HG03066 (cell line): Measurements from ENCODE around the gene PRRG2.
"Not testable (repeated sequence)": the region's sequence is repeated elsewhere in the genome, so short reads cannot be mapped to it uniquely, and the experiment has no call there.

Experiments used
- ATAC-seq: cut with Tn5 transposase; IDR thresholded peaks from one replicate; pipeline ENCODE4 v1.9.1; 2021; ENCODE audit warnings: low read depth; ENCODE audit not compliant: unreplicated experiment

Gene PRRG2

DNA sequence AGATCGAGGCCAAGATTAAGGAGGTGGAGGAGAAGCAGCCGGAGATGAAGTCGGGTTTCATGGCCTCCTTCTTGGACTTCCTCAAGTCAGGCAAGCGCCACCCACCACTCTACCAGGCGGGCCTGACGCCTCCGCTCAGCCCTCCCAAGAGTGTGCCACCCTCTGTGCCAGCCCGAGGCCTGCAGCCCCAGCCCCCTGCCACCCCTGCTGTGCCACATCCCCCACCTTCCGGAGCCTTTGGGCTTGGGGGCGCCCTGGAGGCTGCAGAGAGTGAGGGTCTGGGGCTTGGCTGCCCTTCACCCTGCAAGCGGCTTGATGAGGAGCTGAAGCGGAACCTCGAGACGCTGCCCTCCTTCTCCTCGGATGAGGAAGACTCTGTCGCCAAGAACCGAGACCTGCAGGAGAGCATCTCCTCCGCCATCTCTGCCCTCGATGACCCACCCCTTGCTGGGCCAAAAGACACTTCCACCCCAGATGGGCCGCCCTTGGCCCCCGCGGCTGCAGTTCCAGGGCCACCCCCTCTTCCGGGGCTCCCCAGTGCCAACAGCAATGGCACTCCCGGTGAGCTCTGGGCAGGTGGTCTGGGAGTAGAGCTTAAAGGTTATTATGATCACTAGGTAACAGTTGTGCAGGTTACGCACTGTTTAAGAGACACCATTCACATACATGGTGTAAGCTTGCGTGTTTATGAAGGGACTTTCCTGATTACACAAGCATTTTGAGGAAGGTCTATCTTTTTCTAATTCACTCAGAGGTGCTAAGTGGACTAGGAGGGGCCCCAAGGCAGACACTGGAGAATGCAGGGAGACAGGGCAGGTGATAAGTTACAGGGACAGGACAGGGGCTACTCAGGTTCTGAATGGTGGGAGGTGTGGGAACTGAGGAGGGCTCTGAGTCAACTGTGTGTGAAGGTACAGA is 18.5 kb downstream of the PRRG2 start:
- ATAC-seq: no peak

DNA sequence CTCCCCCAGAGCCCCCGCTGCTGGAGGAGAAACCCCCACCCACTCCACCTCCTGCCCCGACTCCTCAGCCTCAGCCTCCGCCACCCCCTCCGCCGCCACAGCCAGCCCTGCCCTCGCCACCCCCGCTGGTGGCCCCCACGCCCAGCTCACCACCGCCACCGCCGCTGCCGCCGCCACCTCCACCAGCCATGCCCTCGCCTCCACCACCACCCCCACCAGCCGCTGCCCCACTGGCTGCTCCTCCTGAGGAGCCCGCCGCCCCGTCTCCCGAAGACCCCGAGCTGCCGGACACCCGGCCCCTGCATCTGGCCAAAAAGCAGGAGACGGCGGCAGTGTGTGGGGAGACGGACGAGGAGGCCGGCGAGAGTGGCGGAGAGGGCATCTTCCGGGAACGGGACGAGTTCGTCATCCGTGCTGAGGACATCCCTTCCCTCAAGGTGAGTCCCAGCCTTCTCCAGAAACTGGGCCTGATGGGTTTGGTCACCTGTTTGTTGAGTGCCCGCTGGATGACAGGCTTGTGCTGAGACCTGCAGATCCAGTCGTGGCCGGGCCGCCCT is 20.4 kb downstream of the PRRG2 start:
- no peak for ATAC-seq

DNA sequence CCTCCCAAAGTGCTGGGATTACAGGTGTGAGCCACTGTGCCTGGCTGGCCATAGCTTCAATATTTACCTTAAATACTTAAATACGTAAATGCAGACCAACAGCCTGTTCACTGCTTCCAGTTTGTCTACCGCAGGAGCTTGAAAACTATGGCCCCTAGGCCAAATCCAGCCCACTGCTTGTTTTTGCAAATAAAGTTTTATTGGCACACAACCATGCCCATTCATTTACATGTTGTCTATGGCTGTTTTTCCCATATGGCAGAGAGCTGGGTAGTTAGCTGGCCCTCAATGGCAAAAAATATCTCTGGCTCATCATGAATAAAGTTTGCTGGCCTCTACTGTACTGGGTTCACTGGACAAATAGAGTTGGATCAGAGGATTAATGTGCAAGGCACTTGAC is 21.7 kb downstream of the PRRG2 start:
- no peak for ATAC-seq

DNA sequence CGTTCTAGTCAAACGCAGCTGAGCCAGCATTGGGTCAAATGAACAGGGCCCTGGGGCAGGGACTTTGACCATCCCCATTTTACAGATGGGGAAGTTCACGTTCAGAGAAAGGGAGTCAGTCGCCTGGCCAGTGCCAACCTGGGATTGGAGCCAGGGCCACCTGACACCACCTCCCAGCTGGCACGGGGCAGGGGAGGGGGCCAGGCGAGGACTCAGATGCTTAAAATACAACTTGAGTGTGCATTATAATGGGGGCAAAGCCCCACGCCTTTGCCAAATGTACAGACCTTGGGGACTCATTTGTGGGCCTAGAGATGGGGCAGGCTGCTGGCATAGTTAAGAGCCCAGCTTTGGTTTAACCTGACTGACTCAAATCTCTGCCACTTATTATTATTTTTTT is 24.5 kb downstream of the PRRG2 start:
- no peak for ATAC-seq

DNA sequence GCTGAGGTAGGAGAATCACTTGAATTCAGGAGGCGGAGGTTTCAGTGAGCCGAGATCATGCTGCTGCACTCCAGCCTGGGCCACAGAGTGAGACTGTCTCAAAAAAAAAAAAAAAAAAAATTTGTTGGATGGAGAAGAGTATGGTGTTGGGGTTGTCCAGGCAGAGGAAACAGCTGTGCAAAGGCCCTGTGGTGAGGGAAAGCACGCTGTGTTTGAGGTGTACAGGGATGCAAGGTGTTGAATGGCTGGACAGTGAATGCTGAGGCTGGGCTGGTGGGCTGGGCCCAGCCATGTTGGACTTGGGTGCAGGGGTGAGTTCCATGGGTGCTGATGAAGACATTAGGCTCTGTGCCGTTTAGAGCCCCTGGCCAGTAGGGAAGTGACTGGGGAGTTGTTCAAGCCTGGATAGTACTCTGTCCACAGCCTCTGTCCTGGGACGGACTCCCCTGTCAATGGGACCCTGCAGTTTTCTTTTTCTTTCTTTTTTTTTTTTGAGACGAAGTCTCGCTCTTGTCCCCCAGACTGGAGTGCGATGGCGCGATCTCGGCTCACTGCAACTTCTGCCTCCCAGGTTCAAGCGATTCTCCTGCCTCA is 28.5 kb downstream of the PRRG2 start:
- no peak for ATAC-seq

DNA sequence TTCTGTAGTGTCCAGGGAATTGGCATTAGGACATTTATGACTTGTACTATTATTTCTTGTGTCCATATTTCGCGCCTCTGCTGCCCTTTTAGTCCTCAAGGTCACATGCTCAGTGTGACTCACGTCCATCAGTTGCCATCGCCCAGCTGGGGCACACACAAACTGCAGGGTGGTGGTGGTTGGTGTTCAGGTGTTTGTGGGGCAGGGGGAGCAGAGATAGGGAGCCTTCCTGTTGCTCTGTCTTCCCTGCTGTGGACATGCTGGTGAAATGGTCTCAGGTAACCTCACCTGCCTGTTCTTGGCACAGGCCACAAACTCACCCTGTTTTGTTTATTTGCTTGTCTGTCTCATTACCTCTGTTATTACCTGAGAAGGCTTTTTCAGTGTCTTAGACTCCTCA is 32.3 kb downstream of the PRRG2 start:
- ATAC-seq: no peak

DNA sequence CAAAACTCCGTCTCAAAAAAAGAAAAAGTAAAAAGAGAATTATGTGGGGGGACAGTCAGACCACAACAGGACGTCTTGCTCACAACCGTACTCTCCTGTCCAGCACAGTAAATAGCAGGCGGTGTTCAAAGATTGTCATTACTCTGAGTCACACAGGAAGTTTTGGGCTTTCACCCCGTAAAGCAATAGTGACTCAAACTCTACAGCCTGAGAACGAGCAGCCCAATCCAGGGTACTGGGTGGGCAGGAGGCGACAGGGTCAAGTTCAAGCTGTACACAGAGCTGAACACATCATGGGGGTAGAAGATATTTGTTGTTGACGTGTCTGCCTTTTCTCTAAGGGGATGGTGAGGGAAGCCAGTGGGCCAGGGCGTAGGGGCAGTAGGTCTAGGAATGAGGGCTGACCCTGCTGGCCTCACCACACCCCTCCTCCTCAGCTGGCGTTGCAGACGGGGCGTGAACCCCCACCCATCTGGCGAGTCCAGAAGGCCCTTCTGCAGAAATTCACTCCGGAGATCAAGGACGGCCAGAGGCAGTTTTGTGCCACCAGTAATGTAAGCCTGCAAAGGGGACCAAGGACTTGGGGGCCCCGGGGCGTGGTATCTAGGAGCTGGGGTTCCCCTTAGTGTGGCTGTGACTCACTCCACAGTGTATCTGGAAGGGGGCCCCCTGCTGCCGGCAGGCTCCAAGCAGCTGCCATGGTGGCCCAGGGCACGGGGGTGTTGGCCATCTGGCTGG is 33.1 kb downstream of the PRRG2 start:
- ATAC-seq: no peak

DNA sequence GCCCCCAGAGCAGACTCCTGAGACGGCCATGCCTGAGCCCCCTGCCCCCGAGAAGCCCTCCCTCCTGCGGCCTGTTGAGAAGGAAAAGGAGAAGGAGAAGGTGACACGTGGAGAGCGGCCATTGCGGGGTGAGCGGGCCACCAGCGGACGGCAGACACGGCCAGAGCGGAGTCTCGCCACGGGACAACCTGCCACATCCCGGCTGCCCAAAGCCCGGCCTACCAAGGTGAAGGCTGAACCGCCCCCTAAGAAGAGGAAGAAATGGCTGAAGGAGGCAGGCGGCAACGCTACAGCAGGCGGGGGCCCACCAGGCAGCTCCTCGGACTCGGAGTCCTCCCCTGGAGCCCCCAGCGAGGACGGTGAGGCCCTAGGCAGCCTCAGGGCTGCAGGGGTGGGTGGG is 34.7 kb downstream of the PRRG2 start:
- no peak for ATAC-seq

DNA sequence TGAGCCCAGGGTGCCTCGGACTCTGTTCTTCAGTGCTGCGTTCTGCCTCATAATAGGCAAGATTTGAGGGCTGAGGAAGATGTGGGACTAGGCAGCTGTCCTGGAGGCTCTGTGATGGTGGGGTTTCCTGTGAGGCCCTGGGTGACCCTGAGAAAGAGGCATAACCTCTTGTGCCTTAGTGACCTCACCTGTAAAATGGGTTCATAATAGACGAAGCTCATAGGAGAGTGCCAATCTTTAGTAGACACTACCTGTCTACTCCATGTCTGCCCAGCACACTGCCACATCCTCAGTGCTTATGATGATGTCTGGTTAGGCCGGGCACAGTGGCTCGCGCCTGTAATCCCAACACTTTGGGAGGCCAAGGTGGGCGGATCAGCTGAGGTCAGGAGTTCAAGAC is 35.4 kb downstream of the PRRG2 start:
- no peak for ATAC-seq

DNA sequence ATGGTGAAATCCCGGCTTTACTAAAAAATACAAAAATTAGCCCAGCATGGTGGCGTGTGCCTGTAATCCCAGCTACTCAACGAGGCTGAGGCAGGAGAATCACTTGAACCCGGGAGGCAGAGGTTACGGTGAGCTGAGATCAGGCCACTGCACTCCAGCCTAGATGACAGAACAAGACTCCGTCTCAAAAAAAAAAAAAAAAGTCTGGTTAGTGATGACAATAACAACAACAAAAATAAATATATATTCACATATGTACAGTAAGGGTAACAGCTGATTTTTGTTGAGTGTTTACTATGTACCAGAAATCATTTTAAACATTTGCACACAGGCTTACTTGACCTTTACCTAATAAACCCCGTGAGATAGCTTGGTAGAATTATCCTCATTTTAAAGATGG is 35.8 kb downstream of the PRRG2 start:
- ATAC-seq: no peak

DNA sequence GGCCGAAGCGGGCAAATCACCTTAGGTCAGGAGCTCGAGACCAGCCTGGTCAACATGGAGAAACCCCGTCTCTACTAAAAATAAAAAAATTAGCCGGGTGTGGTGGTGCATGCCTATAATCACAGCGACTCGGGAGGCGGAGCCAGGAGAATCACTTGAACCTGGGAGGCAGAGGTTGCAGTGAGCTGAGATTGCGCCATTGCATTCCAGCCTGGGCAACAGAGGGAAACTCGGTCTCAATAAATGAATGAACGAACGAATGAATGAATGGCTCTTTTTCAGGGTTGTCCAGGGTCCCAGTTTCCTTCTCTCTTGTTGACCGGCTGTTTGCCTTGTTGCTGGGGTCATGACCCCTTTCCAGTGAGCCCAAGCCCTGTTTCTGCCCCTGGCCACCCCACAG is 36.7 kb downstream of the PRRG2 start:
- ATAC-seq: not testable (repeated sequence)

DNA sequence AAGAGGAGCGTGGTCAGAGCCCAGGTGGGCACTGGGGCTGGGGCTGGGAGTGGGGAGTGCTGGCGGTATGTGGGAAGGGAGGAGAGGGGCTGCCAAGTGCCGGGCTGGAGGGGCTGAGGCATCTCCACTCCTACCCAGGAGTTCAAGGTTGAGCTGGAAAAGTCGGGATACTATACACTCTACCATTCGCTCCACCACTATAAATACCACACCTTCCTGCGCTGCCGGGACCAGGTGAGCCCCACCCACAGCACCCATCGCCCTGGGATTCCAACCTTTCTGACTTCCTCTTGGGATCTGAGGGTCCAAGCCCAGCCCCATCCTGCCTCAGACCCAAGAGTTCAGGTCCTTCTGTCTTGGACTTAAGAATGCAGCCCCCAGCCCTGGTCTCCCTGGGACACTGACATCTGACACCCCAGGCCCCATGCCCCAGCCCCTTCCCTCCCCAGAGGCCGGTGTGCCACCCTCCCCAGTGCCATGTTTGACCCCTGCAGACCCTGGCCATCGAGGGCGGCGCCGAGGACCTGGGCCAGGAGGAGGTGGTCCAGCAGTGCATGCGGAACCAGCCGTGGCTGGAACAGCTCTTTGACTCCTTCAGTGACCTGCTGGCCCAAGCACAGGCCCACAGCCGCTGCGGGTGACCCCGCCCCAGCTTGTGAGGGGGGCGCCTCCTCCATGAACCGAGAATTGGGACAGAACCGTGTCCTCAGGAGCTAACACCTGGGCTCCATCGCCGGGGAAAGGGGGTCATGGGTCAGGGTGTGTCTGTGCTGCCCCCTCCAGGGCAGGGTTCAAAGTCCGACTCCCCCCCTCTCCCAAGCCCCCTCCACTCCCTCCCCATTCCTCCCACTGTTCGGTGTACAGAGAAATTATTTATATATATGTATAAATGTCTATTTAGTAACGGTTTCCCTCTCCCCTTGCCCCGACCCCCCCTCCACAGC is 44.1 kb downstream of the PRRG2 start:
- no peak for ATAC-seq

DNA sequence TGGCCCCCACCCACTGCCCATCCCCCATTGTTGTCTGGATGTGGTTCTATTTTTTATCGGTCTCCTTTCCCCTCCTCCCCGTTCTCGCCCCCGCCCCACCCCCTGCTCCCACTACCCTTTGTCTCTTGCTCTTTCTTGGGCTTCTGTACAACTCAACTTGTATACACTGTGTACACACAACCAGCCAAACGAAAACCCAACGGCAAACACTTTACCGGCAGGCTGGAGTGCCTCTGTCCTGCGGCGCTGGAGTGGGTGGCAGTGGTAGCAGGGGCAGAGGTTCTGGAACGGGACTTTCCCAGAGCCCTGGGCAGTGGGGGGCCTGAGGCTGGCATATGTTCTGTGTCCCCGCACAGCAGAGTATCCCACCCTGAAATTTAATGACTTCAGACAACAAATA is 45.1 kb downstream of the PRRG2 start:
- no peak for ATAC-seq

DNA sequence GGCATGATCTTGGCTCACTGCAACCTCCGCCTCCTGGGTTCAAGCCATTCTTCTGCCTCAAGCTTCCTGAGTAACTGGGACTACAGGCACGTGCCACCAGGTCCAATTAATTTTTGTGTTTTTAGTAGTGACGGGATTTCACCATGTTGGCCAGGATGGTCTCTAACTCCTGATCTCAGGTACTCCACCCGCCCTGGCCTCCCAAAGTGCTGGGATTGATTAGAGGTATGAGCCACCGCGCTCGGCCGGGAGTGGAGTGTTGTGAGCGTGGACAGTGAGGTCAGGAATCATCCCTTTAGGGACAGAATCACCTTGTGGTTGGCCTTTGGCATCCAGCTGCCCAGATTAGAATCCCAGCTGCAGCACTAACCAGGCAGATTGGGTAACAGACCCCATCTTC is 48.5 kb downstream of the PRRG2 start:
- no peak for ATAC-seq

DNA sequence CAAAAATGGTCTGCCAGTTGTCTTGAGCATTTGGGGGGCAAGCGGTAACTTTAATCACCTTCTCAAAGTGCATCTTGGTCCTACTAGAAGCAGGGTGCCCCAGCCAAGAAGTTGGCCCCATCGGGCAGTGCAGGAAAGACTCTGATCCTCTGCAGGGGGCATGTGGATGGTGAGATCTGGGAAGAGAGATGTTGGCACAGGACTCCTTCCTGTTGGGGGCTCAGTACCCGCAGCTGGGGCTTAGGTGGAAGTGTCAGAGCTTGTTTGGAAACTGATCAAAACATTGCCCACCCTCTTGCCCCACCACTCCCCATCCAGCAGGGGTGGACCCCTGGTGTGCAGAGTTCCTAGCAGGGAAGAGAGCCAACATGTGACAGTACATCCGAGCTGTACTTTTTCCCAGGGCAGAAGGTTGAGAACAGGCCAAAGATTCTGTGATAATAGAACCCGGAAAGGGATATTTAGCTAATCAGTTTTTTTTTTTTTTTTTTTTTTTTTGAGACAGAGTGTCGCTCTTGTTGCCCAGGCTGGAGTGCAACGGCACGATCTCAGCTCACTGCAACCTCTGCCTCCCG is 50.0 kb downstream of the PRRG2 start:
- no peak for ATAC-seq

DNA sequence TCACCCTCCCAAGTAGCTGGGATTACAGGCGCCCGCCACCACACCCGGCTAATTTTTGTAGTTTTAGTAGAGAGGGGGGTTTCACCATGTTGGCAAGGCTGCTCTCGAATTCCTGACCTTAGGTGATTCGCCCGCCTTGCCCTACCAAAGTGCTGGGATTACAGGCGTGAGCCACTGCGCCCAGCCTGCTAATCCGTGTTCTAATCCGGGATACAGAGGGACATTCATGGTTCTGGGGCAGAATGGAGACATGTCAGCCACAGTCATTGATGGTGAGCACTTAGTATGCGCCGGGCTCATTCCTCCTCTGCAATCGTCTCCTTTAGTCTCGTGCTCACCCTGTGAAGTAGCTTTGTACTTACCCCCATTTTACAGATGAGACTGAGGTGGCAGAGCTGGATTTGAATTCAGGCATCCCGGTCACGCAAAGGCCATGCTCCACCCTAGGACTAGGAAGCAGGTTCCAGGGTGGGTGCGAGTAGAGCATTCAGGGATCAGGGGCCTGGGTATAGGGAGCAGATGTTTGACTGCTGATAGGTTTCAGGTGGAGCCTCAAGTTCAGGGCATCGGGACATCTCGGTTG is 50.6 kb downstream of the PRRG2 start:
- no peak for ATAC-seq

DNA sequence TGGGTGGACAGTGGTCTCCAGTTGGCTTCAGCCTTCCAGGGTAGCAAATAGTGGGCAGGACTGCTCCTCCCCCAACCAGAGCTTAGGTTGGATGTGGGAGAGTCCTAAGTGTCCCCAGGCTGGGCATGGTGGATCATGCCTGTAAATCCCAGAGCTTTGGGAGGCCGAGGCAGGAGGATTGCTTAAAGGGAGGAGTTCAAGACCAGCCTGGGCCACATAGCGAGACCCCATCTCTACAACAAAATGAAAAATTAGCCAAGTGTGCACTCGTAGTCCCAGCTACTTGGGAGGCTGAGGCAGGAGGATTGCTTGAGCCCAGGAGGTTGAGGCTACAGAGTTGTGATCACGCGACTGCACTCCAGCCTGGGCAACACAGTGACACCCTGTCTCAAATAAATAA is 51.5 kb downstream of the PRRG2 start:
- no peak for ATAC-seq

DNA sequence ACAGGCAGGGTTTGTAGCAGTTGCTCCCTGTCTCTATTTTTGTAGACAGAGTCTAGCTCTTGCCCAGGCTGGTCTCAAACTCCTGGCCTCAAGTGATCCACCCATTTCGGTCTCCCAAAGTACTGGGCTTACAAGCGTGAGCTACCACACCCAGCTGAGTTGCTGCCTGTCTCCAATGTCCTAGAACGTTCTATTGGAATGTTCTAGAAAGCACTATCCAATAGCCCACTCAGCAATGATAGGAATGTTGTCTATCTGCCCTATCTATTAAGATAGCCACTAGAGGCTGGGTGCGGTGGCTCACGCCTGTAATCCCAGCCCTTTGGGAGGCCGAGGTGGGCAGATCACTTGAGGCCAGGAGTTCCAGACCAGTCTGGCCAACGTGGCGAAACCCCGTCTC is 52.2 kb downstream of the PRRG2 start:
- not testable (repeated sequence) for ATAC-seq

DNA sequence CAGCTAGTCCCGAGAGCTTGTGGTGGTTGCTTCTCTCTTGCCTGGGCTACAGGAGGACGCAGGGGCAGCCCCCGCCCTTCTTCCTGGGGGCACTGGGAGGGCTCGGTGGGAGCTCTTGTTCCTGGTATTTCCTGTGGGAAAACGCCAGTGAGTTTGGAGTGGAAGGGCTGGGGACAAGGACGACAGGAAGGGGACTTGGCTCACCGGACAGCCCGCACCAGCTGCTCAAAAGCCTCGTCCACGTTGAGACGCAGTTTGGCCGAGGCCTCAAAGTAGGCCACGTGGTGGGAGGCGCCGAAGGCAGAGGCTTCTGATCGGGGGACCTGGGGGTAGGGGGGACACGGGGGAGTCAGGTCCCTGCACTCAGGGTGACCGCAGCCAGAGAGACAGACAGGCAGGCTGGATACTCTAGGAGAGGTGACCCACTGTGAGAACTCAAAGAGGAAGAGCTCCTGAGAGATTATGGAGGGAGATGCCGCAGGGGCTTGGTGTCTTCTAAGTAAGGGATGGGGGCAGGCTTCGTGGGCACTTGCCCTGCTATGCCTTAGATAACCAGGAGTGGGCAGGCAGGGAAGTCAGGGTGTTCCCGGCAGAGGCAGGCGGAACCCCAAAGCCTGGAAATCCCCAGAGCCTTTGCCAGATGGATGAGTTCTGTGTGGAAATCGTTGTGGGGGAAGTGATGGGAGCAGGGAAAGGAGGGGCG is 54.6 kb downstream of the PRRG2 start:
- ATAC-seq: no peak
